GM21529 (cell line): Measurements from ENCODE around the gene MIGA1.
"Not testable (repeated sequence)": the region's sequence is repeated elsewhere in the genome, so short reads cannot be mapped to it uniquely, and the experiment has no call there.

Experiments
- ATAC-seq: cut with Tn5 transposase; IDR thresholded peaks from one replicate; pipeline ENCODE4 v1.9.1; 2021; ENCODE audit not compliant: unreplicated experiment

The MIGA1 gene

DNA sequence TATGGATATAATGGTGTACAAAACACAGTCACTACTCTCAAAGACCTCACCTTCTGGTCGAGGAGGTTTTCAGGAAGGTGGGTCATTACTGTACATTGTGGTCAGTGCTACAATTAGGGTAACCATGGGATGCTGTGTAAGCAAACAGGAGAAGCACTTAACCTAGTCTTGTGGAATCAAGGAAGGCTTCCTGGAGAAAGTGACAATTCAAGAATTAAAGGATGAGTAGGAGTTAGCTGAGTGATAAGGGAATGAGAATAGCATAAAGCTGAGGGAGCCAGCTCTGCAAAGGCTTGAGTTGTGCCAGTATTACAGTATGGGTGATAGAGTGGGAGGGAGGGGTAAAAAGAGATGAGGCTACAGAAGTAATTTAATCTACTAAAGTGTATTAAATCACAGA lies 126.2 kb downstream of the MIGA1 start:
- ATAC-seq, result no peak

DNA sequence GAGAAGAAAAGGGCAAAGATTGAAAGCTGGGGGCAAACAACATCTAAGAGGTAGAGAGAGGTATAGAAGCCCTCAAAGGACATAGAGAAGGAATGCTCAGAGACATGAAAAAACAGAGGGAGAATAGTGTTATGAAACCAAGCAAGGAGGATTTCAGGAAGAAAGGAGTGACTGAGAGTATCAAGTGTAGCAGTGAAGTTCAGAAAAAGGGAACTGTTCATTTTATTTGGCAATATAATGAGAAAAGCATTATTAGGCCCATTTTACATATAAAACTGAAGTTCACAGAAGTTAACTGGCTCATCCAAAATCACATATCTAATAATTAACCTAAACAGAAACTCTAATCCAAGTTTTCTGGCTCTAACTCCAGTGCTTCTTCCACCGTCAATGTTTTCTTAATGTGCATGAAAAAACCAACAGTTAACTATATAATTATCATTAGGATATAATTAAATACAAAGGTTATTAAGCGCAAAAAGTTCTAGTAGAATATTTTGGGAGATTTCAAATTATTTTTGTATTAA lies 126.6 kb downstream of the MIGA1 start:
- no peak for ATAC-seq

DNA sequence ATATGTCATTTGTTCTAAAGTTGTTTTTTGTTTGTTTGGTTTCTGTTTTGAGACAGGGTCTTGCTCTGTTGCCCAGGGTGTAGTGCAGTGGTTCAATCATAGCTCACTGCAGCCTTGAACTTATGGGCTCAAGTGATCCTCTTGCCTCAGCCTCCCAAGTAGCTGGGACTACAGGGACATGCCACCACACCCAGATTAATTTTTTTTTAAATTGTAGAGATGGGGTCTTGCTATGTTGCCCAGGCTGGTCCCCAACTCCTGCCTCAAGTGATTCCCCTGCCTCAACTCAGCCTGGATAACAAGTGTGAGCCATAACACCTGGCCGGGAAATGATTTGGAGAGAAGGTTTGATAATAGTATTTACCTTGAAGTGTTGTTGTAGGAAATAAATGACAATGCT lies 127.2 kb downstream of the MIGA1 start:
- no peak for ATAC-seq

DNA sequence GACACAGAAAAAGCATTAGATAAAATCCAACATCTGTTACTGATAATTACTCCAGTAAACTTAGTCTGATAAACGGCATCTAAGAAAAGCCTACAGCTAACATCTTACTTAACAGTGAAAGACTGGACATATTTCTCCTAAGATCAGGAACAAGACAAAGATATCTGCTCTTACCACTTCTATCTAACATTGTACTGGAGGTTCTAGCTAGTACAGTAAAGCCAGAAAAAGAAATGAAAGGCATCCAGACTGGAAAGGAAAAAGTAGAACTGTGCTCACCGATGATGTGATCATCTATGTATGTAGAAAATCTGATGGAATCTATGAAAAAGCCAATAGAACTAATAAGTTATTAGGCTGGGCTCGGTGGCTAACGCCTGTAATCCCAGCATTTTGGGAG lies 130.7 kb downstream of the MIGA1 start:
- no peak for ATAC-seq

DNA sequence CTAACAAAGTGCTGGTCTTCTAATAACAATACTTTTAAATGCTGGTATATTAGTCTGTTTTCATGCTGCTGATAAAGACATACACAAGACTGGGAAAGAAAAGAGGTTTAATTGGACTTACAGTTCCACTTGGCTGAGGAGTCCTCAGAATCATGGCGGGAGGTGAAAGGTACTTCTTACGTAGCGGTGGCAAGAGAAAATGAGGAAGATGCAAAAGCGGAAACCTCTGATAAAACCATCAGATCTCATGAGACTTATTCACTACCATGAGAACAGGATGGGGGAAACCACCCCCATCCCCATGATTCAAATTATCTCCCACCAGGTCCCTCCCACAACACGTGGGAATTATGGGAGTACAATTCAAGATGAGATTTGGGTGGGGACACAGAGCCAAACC lies 139.5 kb downstream of the MIGA1 start:
- ATAC-seq, result not testable (repeated sequence)

DNA sequence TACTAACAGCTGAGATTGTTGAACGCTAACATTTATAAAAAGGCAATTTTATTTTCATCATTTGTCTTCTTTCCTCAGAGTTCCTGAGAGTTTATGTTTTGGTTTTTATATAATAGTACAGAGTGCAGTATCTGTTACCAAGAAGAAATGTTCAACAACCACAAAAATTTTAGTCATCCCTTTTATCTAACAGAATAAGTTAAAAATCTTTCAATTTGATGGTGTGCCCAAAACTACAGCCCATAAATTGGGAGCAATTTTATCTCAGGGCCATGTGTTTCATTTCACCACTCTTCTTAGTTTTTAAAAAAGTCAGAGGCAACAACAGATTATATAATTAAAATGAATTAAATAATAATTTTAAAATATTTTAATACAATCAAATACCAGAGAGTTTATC lies 146.1 kb downstream of the MIGA1 start:
- ATAC-seq, result no peak

DNA sequence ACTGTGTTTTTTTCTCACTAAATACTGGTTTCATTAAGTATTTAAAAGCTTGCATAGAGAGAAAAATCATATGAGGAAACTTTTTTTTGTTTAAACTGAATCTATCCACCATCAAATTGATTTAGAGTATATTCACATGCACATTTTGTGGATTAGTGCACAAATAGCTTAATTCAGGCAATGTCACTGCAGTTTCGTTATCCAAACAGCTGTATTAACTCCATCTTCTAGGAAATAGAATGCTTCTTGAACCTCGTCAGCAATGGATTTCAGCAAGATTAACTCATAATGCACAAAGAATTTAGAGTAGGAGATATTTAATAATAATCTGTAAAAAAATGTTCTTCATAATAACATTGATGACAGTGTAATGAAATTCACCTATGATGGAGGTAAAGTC lies 146.5 kb downstream of the MIGA1 start:
- no peak for ATAC-seq

DNA sequence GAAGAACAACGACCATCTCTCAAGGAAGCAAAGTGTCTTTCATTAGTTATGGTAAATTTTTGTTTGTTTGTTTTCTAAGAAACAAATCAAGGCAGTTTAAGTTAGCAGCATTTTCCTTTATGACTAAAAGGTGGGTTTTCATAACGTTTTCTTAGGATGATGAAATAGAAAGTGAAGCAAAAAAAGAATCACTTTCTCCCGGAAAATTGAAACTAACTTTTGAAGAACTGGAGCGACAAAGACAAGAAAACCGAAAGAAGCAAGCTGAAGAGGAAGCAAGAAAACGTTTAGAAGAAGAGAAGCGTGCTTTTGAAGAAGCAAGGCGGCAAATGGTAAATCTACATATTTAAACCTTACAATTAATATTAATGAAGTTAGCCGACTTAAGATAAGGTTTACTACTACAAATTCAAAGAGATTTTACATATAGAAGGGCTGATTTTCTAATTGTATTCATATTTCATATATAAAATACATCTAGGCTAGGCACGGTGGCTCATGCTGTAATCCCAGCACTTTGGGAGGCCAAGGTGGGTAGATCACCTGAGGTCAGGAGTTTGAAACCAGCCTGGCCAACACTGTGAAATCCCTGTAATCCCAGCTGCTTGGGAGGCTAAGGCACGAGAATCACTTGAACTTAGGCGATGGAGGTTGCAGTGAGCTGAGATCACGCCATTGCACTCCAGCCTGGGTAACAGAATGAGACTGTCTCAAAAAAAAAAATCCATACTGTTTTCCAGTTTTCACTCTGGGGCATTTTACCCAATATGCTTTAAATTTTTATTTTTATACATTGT lies 147.3 kb downstream of the MIGA1 start:
- ATAC-seq, result peak; percentile 69

DNA sequence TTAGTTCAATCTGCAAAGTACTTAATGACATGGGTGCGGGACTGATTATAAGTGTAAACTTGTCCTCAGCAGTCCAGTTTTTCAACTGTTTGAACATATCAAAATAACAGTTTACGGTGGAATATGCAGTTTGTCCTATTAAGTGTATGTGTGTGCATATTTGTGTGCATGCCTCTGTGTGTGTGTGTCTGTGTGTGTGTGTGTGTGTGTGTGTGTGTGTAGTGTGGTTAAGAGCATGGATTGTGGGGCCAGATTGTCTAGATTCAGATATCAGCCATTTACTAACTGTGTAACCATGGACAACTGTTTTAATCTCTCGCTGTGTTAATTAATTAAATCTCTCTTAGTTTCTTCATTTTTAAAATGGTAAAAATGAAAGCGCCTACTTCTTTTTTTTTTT lies 148.0 kb downstream of the MIGA1 start:
- ATAC-seq, result no peak
